T-cell (primary cell): ENCODE data around the gene AKAP6. TPM values are rescaled to one million over a fixed set of nuclear protein-coding genes. Genes with fewer than 3 reads are reported as not detected.

Experiments
- ATAC-seq, 4 experiments: fragments of 200-7000 bp in 3 of 4; fragments of 150-1000 bp in 1 of 4; cut with Tn5 transposase; replicated peaks in 1 of 4; 1 replicate in 3 of 4; 2 replicates in 1 of 4; pipeline ENCODE4 v1.10.0; 2021; ENCODE audit warnings: moderate library complexity in 3 of 4, mild to moderate bottlenecking in 2 of 4, moderate number of reproducible peaks in 1 of 4
- CTCF ChIA-PET, 2 donors: fragments of 300-600 bp; sonication (Branson Sonifier 250); formaldehyde crosslinking; loops; one replicate each; lab custom pipeline; 2022; ENCODE audit warnings: antibody characterized with exemption in 2 of 2; lab: Charles Lee
- POLR2A ChIA-PET, 2 donors: fragments of 300-600 bp; sonication (Branson Sonifier 250); formaldehyde crosslinking; loops; one replicate each; lab custom pipeline; 2022; ENCODE audit warnings: antibody characterized with exemption in 2 of 2; lab: Charles Lee
- DNase-seq, 35 experiments: peaks; one replicate each; pipeline versions ENCODE4 v3.0.0 to v3.0.0-alpha.2; 2013 to 2023
- H3K27ac ChIP-seq: one replicate; pipeline ENCODE4 v1.5.1; 2013; ENCODE audit warnings: low read length
- H3K27me3 ChIP-seq, 2 experiments: replicated peaks in 1 of 2; 1 replicate in 1 of 2; 2 replicates in 1 of 2; pipeline versions ENCODE4 v1.6.1 to v1.7.0; 2013; ENCODE audit warnings: low read length in 1 of 2, mixed read lengths in 1 of 2; ENCODE audit not compliant: control insufficient read depth in 2 of 2, insufficient read depth in 2 of 2; ENCODE audit errors: extremely low read depth in 1 of 2
- H3K36me3 ChIP-seq, 2 donors: 1 replicate in 1 of 2; 2 replicates in 1 of 2; pipeline versions ENCODE4 v1.6.1 to v1.7.0; 2013; ENCODE audit warnings: low read length in 1 of 2; ENCODE audit not compliant: control insufficient read depth in 2 of 2, insufficient read depth in 1 of 2; ENCODE audit errors: extremely low read depth in 1 of 2
- H3K4me1 ChIP-seq, 2 experiments: 1 replicate in 1 of 2; 2 replicates in 1 of 2; pipeline versions ENCODE4 v1.6.1 to v1.7.0; 2013; ENCODE audit warnings: low read length in 2 of 2, mixed read lengths in 1 of 2; ENCODE audit not compliant: insufficient read depth in 2 of 2, control insufficient read depth in 1 of 2; ENCODE audit errors: extremely low read depth in 1 of 2
- H3K4me3 ChIP-seq, 2 donors: 1 replicate in 1 of 2; 2 replicates in 1 of 2; pipeline versions ENCODE4 v1.5.1 to v1.7.0; 2013; ENCODE audit warnings: mild to moderate bottlenecking in 2 of 2, low read length in 1 of 2, moderate library complexity in 1 of 2; ENCODE audit not compliant: control insufficient read depth in 1 of 2; ENCODE audit errors: extremely low read depth in 1 of 2
- H3K9me3 ChIP-seq: 2 replicates; pipeline ENCODE4 v1.7.0; 2013
- H3K27ac Mint-ChIP-seq, 2 donors: one replicate each; pipeline ENCODE4 v1.8.0; 2020 to 2021; ENCODE audit warnings: mild to moderate bottlenecking in 2 of 2, mixed read lengths in 2 of 2
- H3K27me3 Mint-ChIP-seq, 2 donors: one replicate each; pipeline ENCODE4 v1.8.0; 2021 to 2022; ENCODE audit warnings: mixed read lengths in 2 of 2
- H3K36me3 Mint-ChIP-seq: one replicate; pipeline ENCODE4 v1.8.0; 2021; ENCODE audit warnings: mixed read lengths
- H3K4me1 Mint-ChIP-seq, 3 donors: one replicate each; pipeline ENCODE4 v1.8.0; 2020 to 2022; ENCODE audit warnings: mixed read lengths in 3 of 3, mild to moderate bottlenecking in 1 of 3
- H3K4me3 Mint-ChIP-seq, 3 donors: one replicate each; pipeline ENCODE4 v1.8.0; 2020 to 2022; ENCODE audit warnings: mild to moderate bottlenecking in 3 of 3, mixed read lengths in 3 of 3, moderate library complexity in 3 of 3
- H3K9me3 Mint-ChIP-seq, 3 donors: one replicate each; pipeline ENCODE4 v1.8.0; 2020 to 2022; ENCODE audit warnings: mixed read lengths in 3 of 3
- WGBS: methylation state at CpG from one replicate; pipeline ENCODE4 v1.1.5; 2013; ENCODE audit warnings: missing lambda C conversion rate; ENCODE audit not compliant: insufficient coverage; 5-methylcytosine and 5-hydroxymethylcytosine counted together
- total RNA-seq, 35 experiments: library from RNA in 6 of 35; stranded (reverse) in 6 of 35; fragments of 120-200 nt in 1 of 35; gene quantifications; one replicate each; pipeline versions ENCODE4 v1.2.1 to v1.2.4 and lab custom pipeline; 2013 to 2026

AKAP6 gene
- total RNA-seq, 5 donors from 2014 or later (not counting 1 experiment from before 2014, with no cell fraction given), result 1.7 to 6.6 (median 2.6) TPM

- Histone ChIP-seq H3K27ac (no peak overlapping the region), H3K36me3 (no peaks in the 10 kb centered on the region), H3K27me3 (no peaks in the 10 kb centered on the region), H3K4me1 (no peaks in the 10 kb centered on the region), H3K4me3 (no peak overlapping the region), H3K9me3 (no peaks in the 10 kb centered on the region)
- no peaks in the 10 kb centered on the region for H3K27me3 Mint-ChIP-seq
- no peaks in the 10 kb centered on the region for H3K4me1 Mint-ChIP-seq
- ATAC-seq, result no peak
- H3K4me3 Mint-ChIP-seq, result no peak overlapping the region
- no peaks in the 10 kb centered on the region for H3K9me3 Mint-ChIP-seq
- H3K36me3 Mint-ChIP-seq, result no peaks in the 10 kb centered on the region
- no peak for DNase-seq
- no peak overlapping the region for H3K27ac Mint-ChIP-seq
- CTCF ChIA-PET, result no interaction called here
- POLR2A ChIA-PET, result no interaction called here
Measured at GRCh38 chr14:32404784-32405573, 75.9 kb downstream of the AKAP6 start.

GRCh38 chr14:32405856-32406255 is 76.8 kb downstream of the AKAP6 start:
- no peak overlapping the region for H3K27ac Mint-ChIP-seq
- H3K4me3 ChIP-seq, result no peak overlapping the region
- no peaks in the 10 kb centered on the region for H3K36me3 ChIP-seq
- no peaks in the 10 kb centered on the region for H3K27me3 Mint-ChIP-seq
- no peaks in the 10 kb centered on the region for H3K27me3 ChIP-seq
- ChIA-PET CTCF (no interaction called here), POLR2A (no interaction called here)
- H3K4me1 ChIP-seq, result no peaks in the 10 kb centered on the region
- H3K9me3 ChIP-seq, result no peaks in the 10 kb centered on the region
- H3K4me3 Mint-ChIP-seq, result no peak overlapping the region
- WGBS, result no CpG with 5 or more reads among the region's 2 CpGs
- no peaks in the 10 kb centered on the region for H3K4me1 Mint-ChIP-seq
- no peak for ATAC-seq
- no peaks in the 10 kb centered on the region for H3K9me3 Mint-ChIP-seq
- DNase-seq, result no peak
- H3K27ac ChIP-seq, result no peak overlapping the region
- H3K36me3 Mint-ChIP-seq, result no peaks in the 10 kb centered on the region

- Histone ChIP-seq H3K36me3 (no peaks in the 10 kb centered on the region), H3K27me3 (no peaks in the 10 kb centered on the region), H3K4me3 (no peak overlapping the region), H3K4me1 (no peaks in the 10 kb centered on the region), H3K27ac (no peak overlapping the region), H3K9me3 (no peaks in the 10 kb centered on the region)
- Mint-ChIP-seq H3K27me3 (no peaks in the 10 kb centered on the region), H3K4me1 (no peaks in the 10 kb centered on the region), H3K9me3 (no peaks in the 10 kb centered on the region), H3K4me3 (no peak overlapping the region), H3K36me3 (no peaks in the 10 kb centered on the region), H3K27ac (no peak overlapping the region)
- POLR2A ChIA-PET, result no interaction called here
- no CpG with 5 or more reads among the region's 1 CpG for WGBS
- no peak for DNase-seq
- ATAC-seq, result no peak
- CTCF ChIA-PET, result no interaction called here
Measured at GRCh38 chr14:32407130-32407529, 78.0 kb downstream of the AKAP6 start.

DNA sequence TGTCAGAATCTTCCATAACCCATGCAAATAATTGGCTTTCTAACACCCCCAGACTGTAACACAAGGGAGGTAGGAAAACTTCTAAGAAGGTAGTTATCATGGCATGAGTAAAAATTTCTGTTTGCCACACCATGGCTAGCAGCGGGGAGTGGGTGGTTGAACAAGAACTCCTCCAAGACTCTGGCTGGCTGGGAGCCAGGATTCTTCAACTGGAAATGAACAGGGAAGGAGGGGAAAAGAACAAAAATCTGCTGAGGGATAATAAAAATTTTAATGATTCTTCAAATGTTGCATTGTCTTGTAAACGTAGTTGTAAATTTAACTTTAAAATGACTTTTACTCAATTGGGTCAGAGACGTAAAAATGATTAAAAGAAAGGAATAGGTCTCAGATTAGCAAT is 78.9 kb downstream of the AKAP6 start:
- ChIA-PET CTCF (no interaction called here), POLR2A (no interaction called here)
- H3K36me3 Mint-ChIP-seq, result no peaks in the 10 kb centered on the region
- Histone ChIP-seq H3K27ac (no peak overlapping the region), H3K4me1 (no peaks in the 10 kb centered on the region), H3K36me3 (no peaks in the 10 kb centered on the region), H3K4me3 (no peak overlapping the region), H3K27me3 (no peaks in the 10 kb centered on the region), H3K9me3 (no peaks in the 10 kb centered on the region)
- no peak for ATAC-seq
- no peak overlapping the region for H3K27ac Mint-ChIP-seq
- H3K27me3 Mint-ChIP-seq, result no peaks in the 10 kb centered on the region
- DNase-seq, result no peak
- WGBS, result 70% methylated on average over 2 of the region's 3 CpGs
- H3K4me1 Mint-ChIP-seq, result no peaks in the 10 kb centered on the region
- H3K4me3 Mint-ChIP-seq, result no peak overlapping the region
- no peaks in the 10 kb centered on the region for H3K9me3 Mint-ChIP-seq

DNA sequence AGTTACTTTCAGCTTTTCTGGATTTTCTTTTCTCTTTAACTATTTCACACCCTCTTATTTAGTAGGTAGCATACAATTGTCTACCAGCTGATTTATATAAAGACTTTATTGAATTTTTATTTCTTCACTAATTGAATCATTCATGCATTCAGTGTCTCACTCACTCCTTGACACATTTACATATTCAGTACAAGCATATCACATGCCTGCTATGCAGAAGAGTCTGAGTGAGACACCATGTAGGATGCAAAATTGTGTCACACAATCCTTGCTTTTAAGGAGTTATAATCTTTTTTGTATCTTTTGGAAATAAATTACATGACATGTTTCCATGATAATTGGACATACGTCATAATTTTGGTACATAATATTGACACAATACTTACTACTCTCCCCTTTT is 83.0 kb downstream of the AKAP6 start:
- no peaks in the 10 kb centered on the region for H3K9me3 ChIP-seq
- H3K27me3 Mint-ChIP-seq, result peaks cover 0 to 1% of the 10 kb centered on the region in 2 donors
- H3K27ac ChIP-seq, result no peak overlapping the region
- H3K4me1 Mint-ChIP-seq, result no peaks in the 10 kb centered on the region
- DNase-seq (no peak), ATAC-seq (no peak)
- ChIA-PET POLR2A (interaction anchor here in 1 of 2 donors (0.9 kb wide), 1 partner anchor 148 kb away, joined by 5 read pairs; no protein-coding TSS in a partner anchor), CTCF (no interaction called here)
- H3K27me3 ChIP-seq, result no peaks in the 10 kb centered on the region
- no peaks in the 10 kb centered on the region for H3K4me1 ChIP-seq
- H3K36me3 Mint-ChIP-seq, result no peaks in the 10 kb centered on the region
- no peak overlapping the region for H3K27ac Mint-ChIP-seq
- no peak overlapping the region for H3K4me3 ChIP-seq
- H3K36me3 ChIP-seq, result no peaks in the 10 kb centered on the region
- no peak overlapping the region for H3K4me3 Mint-ChIP-seq
- H3K9me3 Mint-ChIP-seq, result no peaks in the 10 kb centered on the region
- no CpG with 5 or more reads among the region's 1 CpG for WGBS

DNA sequence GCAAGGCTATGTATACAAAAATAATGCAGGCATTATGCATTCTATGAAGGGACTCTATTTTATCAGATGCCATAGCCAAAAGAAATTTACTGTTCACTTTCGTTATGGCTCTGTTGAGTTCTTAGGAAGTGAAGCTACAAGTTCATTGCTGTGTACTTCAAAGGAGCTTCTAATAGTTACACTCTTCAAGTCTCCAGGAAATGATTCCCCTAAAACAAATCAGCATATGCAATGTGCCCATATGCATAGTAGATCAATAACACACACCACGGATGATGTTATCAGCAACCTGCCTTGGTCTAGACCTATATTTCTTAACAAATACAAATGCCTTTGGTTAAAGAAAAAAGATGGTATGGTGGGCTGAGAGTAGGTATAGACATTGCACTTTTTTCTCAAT is 83.4 kb downstream of the AKAP6 start:
- no peaks in the 10 kb centered on the region for H3K36me3 ChIP-seq
- H3K4me1 Mint-ChIP-seq, result no peaks in the 10 kb centered on the region
- ATAC-seq (no peak), DNase-seq (no peak)
- peaks cover 0 to 1% of the 10 kb centered on the region in 2 donors for H3K27me3 Mint-ChIP-seq
- POLR2A ChIA-PET, result interaction anchor here in 1 of 2 donors (0.9 kb wide), 1 partner anchor 149 kb away, joined by 5 read pairs; no protein-coding TSS in a partner anchor
- H3K9me3 Mint-ChIP-seq, result no peaks in the 10 kb centered on the region
- no peaks in the 10 kb centered on the region for H3K27me3 ChIP-seq
- H3K4me1 ChIP-seq, result no peaks in the 10 kb centered on the region
- no peak overlapping the region for H3K4me3 ChIP-seq
- H3K36me3 Mint-ChIP-seq, result no peaks in the 10 kb centered on the region
- H3K27ac Mint-ChIP-seq, result no peak overlapping the region
- H3K27ac ChIP-seq, result no peak overlapping the region
- no CpG with 5 or more reads among the region's 2 CpGs for WGBS
- CTCF ChIA-PET, result no interaction called here
- no peak overlapping the region for H3K4me3 Mint-ChIP-seq
- no peaks in the 10 kb centered on the region for H3K9me3 ChIP-seq
